Right atrium auricular region (tissue), 2 donors: ENCODE results near the gene SMAD6. TPM values are rescaled to one million over a fixed set of nuclear protein-coding genes. Genes with fewer than 3 reads are reported as not detected.

ENCODE experiments used
- DNase-seq: peaks from one replicate; pipeline ENCODE4 v3.0.0-alpha.2; 2019; ENCODE audit warnings: low spot score
- H3K27ac ChIP-seq, 2 donors: fragments of 200-600 bp; sonication (generic); 1 replicate in 1 of 2; 2 replicates in 1 of 2; pipeline ENCODE4 v1.5.1; 2016 to 2019
- H3K27me3 ChIP-seq, 2 donors: fragments of 200-600 bp; sonication (generic); one replicate each; pipeline versions ENCODE4 v1.5.1 to v1.6.0; 2017 to 2019
- H3K36me3 ChIP-seq: fragments of 200-600 bp; sonication (generic); one replicate; pipeline ENCODE4 v1.5.1; 2016
- H3K4me1 ChIP-seq, 2 donors: fragments of 200-600 bp; sonication (generic); one replicate each; pipeline versions ENCODE4 v1.5.1 to v1.6.0; 2017 to 2019
- H3K4me3 ChIP-seq, 2 donors: fragments of 200-600 bp; sonication (generic); 1 replicate in 1 of 2; 2 replicates in 1 of 2; pipeline ENCODE4 v1.5.1; 2017 to 2019; ENCODE audit warnings: mild to moderate bottlenecking in 1 of 2, moderate library complexity in 1 of 2
- H3K9me3 ChIP-seq, 2 donors: fragments of 200-600 bp; sonication (generic); one replicate each; pipeline ENCODE4 v1.5.1; 2019
- total RNA-seq, 2 donors: library from RNA; depleted of rRNA; stranded (reverse); fragments of >200 nt; gene quantifications; one replicate each; pipeline ENCODE4 v1.1.0, GENCODE V29; 2016
- TF ChIP-seq, protein P1 (sequence below), 2 donors: fragments of 200-600 bp; sonication (generic); IDR thresholded peaks; one replicate each; pipeline ENCODE4 v1.5.1; 2019; ENCODE audit warnings: antibody characterized with exemption in 2 of 2

SMAD6 gene
- total RNA-seq, 2 donors from 2014 or later, result 20.8 to 104 TPM

DNA sequence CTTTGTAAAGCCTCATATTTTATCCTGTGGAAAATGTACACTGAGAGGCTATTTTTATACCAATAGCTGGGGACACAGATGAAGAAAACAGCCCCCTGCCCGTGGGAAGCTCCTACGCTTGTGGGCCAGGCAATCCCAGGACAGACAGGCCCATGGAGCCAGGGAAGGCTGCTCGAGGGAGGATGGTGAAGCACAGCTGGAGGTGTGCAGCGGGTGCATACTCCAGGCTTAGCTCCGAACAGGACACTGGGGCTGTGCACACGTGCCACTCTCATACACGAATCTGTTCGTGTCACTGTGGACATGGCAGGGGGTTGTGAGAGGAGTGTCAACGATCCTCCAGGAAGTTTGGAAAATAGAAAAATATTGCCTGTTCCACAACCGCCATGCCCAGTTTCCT lies 36.1 kb downstream of the SMAD6 start:
- no peaks in the 10 kb centered on the region for H3K36me3 ChIP-seq
- no peak overlapping the region for H3K4me3 ChIP-seq
- no peak for DNase-seq
- H3K27ac ChIP-seq, result no peak overlapping the region
- H3K4me1 ChIP-seq, result peaks cover 0 to 53% of the 10 kb centered on the region in 2 donors
- H3K9me3 ChIP-seq, result no peaks in the 10 kb centered on the region
- no peaks in the 10 kb centered on the region for H3K27me3 ChIP-seq
- TF ChIP-seq, protein P1, sequence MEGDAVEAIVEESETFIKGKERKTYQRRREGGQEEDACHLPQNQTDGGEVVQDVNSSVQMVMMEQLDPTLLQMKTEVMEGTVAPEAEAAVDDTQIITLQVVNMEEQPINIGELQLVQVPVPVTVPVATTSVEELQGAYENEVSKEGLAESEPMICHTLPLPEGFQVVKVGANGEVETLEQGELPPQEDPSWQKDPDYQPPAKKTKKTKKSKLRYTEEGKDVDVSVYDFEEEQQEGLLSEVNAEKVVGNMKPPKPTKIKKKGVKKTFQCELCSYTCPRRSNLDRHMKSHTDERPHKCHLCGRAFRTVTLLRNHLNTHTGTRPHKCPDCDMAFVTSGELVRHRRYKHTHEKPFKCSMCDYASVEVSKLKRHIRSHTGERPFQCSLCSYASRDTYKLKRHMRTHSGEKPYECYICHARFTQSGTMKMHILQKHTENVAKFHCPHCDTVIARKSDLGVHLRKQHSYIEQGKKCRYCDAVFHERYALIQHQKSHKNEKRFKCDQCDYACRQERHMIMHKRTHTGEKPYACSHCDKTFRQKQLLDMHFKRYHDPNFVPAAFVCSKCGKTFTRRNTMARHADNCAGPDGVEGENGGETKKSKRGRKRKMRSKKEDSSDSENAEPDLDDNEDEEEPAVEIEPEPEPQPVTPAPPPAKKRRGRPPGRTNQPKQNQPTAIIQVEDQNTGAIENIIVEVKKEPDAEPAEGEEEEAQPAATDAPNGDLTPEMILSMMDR (IDR thresholded peaks at IDR 0.05), result no peak

DNA sequence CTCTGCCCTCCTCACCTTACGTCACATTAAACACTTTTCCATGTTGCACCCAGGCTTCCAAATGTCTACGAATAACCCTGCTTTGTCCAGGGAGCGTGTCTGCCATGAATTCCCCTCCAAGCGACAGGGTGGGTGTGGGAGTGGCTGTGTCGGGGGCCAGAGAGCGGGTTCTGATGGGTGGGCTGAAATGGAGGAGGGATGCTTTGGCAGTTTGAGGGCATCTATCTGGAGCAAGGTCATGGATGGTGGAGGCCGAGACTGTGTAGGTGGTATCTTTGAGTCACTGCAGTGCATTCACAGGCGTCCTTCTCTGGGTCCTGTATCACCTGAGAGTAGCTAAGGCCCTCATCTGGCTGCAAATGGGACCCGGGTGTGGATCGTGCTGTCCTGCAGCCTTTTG lies 36.6 kb downstream of the SMAD6 start:
- peaks cover 0 to 54% of the 10 kb centered on the region in 2 donors for H3K4me1 ChIP-seq
- no peaks in the 10 kb centered on the region for H3K36me3 ChIP-seq
- H3K27me3 ChIP-seq, result no peaks in the 10 kb centered on the region
- H3K27ac ChIP-seq, result no peak overlapping the region
- no peak overlapping the region for H3K4me3 ChIP-seq
- no peak for DNase-seq
- H3K9me3 ChIP-seq, result no peaks in the 10 kb centered on the region
- TF ChIP-seq, protein P1 (IDR thresholded peaks at IDR 0.05), result no peak

DNA sequence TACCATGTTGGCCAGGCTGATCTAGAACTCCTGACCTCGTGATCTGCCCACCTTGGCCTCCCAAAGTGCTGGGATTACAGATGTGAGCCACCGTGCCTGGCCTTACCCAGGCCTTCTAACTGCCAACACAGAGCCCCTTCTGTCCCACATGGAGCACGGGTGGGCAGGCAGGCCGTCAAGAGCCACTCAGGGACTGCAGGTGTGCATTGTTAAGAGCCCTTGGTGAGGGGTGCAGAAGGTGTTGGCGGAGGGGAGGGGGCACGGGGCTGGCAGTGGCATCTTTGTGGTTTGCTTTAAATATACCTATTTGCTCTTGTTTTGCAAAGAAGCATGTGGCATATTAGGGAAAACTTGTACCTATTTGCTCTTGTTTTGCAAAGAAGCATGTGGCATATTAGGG lies 37.3 kb downstream of the SMAD6 start:
- TF ChIP-seq, protein P1 (IDR thresholded peaks at IDR 0.05), result no peak
- no peak overlapping the region for H3K27ac ChIP-seq
- no peaks in the 10 kb centered on the region for H3K27me3 ChIP-seq
- H3K4me1 ChIP-seq, result peaks cover 0 to 54% of the 10 kb centered on the region in 2 donors
- no peaks in the 10 kb centered on the region for H3K36me3 ChIP-seq
- no peak overlapping the region for H3K4me3 ChIP-seq
- no peak for DNase-seq
- no peaks in the 10 kb centered on the region for H3K9me3 ChIP-seq

DNA sequence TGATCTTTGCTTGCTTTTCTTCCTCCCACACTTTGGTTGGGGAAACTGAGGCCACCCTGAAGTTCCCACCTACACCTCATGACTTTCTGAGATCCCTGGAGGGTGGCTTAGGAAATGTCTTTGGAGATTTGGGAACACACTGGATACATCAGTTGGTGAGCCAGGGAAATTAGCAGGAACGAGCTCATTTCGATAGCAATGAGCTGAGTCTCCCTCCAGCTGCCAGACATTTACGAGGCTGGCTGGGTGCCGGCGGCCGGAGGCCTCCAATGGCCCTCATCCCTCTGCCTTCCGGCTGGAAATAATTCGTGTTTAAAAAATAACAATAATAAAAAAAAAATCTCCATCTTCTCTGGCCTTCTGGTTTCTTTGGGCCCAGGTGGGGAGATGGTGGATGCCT lies 38.8 kb downstream of the SMAD6 start:
- H3K4me1 ChIP-seq, result peaks cover 0 to 54% of the 10 kb centered on the region in 2 donors
- H3K9me3 ChIP-seq, result no peaks in the 10 kb centered on the region
- no peak overlapping the region for H3K27ac ChIP-seq
- H3K4me3 ChIP-seq, result no peak overlapping the region
- H3K36me3 ChIP-seq, result no peaks in the 10 kb centered on the region
- H3K27me3 ChIP-seq, result no peaks in the 10 kb centered on the region
- no peak for DNase-seq
- TF ChIP-seq, protein P1 (IDR thresholded peaks at IDR 0.05), result no peak

DNA sequence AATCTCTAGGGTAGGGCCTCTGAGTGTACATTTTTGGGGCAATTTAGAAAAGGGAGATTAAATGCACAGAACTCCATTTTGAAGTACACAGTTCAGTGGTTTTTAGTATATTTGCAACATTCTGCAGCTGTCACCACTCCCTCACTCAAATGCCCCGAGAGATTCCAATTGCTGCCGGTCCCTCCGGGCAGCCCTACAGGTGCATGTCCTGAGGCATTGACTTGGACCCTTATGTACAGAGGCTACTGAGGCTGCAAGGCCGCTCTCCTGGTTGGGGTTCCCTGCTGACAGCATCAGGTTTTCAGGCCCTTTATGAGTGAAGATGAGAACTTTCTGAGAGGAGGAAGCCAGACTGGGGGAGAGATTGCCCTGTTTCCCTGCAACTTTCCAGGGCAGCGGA lies 39.6 kb downstream of the SMAD6 start:
- Histone ChIP-seq H3K27ac (no peak overlapping the region), H3K4me1 (peaks cover 0 to 50% of the 10 kb centered on the region in 2 donors), H3K9me3 (no peaks in the 10 kb centered on the region), H3K27me3 (no peaks in the 10 kb centered on the region), H3K36me3 (no peaks in the 10 kb centered on the region), H3K4me3 (no peak overlapping the region)
- no peak for DNase-seq
- TF ChIP-seq, protein P1 (IDR thresholded peaks at IDR 0.05), result no peak

DNA sequence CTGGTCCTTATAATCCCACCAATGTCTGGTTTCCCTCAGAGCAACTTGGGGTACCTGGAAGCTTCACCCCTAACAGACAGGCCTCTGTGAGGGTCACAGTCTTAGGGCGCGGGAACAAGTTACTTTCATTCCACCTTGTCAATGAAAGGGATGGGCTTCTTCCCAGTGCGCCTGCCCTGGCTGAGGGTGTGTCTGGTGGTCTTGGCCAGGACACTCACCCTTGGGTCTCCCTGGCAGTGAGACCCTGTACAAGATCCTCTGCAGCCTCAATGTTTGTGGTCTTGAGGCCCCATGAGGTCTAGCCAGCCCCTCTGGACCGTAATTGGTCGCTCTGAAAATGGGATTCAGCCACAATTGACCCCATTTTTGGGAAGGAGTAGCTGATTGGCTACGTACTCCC lies 40.2 kb downstream of the SMAD6 start:
- no peaks in the 10 kb centered on the region for H3K9me3 ChIP-seq
- no peaks in the 10 kb centered on the region for H3K36me3 ChIP-seq
- no peak for DNase-seq
- peaks cover 0 to 54% of the 10 kb centered on the region in 2 donors for H3K4me1 ChIP-seq
- TF ChIP-seq, protein P1 (IDR thresholded peaks at IDR 0.05), result no peak
- H3K4me3 ChIP-seq, result no peak overlapping the region
- no peak overlapping the region for H3K27ac ChIP-seq
- no peaks in the 10 kb centered on the region for H3K27me3 ChIP-seq
